Measurements from ENCODE around the gene CRTC3. TPM values are rescaled to one million over a fixed set of nuclear protein-coding genes. Genes with fewer than 3 reads are reported as not detected.

Gene CRTC3
- total and polyA plus RNA-seq, 2 of the 13 experiments (the other 11 are each of a cell fraction or from before 2014, with no cell fraction given), result 8.4 to 11.8 TPM

DNA sequence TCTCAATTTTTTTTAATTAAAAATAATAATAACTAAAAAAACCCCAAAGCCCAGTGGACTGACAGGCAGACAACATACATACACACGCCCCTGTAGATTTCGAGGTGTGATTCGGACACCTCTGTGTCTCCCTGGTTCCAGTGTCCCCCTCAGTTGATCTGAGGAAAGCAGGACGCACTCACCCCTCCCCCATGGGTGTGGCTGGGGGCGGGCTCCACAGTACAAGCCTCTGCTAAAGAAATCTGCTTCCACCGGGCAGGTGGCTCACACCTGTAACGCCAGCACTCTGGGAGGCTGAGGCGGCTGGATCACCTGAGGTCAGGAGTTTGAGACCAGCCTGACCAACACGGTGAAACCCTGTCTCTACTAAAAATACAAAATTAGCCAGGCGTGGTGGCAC is 153.6 kb downstream of the CRTC3 start (continued):
- TF ChIP-seq, protein P1, sequence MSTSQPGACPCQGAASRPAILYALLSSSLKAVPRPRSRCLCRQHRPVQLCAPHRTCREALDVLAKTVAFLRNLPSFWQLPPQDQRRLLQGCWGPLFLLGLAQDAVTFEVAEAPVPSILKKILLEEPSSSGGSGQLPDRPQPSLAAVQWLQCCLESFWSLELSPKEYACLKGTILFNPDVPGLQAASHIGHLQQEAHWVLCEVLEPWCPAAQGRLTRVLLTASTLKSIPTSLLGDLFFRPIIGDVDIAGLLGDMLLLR (CRISPR knock-in tag; IDR thresholded peaks at IDR 0.05), result no peak
- TF ChIP-seq, protein P2, sequence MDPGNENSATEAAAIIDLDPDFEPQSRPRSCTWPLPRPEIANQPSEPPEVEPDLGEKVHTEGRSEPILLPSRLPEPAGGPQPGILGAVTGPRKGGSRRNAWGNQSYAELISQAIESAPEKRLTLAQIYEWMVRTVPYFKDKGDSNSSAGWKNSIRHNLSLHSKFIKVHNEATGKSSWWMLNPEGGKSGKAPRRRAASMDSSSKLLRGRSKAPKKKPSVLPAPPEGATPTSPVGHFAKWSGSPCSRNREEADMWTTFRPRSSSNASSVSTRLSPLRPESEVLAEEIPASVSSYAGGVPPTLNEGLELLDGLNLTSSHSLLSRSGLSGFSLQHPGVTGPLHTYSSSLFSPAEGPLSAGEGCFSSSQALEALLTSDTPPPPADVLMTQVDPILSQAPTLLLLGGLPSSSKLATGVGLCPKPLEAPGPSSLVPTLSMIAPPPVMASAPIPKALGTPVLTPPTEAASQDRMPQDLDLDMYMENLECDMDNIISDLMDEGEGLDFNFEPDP (CRISPR knock-in tag; conservative IDR thresholded peaks at IDR 0.05), result no peak
- TF ChIP-seq, protein P3, sequence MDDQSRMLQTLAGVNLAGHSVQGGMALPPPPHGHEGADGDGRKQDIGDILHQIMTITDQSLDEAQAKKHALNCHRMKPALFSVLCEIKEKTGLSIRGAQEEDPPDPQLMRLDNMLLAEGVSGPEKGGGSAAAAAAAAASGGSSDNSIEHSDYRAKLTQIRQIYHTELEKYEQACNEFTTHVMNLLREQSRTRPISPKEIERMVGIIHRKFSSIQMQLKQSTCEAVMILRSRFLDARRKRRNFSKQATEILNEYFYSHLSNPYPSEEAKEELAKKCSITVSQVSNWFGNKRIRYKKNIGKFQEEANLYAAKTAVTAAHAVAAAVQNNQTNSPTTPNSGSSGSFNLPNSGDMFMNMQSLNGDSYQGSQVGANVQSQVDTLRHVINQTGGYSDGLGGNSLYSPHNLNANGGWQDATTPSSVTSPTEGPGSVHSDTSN (CRISPR knock-in tag; IDR thresholded peaks at IDR 0.05; ENCODE audit: borderline replicate concordance), result no peak
- TF ChIP-seq HNF4A (CRISPR knock-in tag; IDR thresholded peaks at IDR 0.05) (no peak), ZNF562 (CRISPR knock-in tag; IDR thresholded peaks at IDR 0.05; ENCODE audit: borderline replicate concordance) (no peak)
- TF ChIP-seq, protein P4, sequence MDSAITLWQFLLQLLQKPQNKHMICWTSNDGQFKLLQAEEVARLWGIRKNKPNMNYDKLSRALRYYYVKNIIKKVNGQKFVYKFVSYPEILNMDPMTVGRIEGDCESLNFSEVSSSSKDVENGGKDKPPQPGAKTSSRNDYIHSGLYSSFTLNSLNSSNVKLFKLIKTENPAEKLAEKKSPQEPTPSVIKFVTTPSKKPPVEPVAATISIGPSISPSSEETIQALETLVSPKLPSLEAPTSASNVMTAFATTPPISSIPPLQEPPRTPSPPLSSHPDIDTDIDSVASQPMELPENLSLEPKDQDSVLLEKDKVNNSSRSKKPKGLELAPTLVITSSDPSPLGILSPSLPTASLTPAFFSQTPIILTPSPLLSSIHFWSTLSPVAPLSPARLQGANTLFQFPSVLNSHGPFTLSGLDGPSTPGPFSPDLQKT (CRISPR knock-in tag; IDR thresholded peaks at IDR 0.05; ENCODE audit: borderline replicate concordance), result no peak

DNA sequence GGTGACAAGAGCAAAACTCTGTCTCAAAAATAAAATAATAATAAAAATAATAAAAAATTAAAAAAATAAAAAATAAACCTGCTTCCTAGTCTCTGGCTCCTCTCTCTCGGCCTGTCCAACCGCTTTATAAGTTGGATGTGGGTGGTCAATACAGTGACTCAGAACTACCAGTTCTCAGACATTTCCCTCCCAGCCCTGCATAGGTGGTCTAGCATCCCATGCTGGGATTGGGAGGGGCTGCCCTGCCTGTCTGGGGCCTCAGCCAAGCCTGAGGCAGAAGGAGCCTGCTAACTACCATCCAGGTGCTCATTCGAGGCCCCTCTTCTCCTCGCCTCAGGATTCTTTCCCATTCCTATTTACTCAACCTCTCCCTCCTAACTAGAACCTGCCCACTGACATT is 154.2 kb downstream of the CRTC3 start:
- Histone ChIP-seq H3K36me3 (replicated peaks in 1 of 2; ENCODE audit: control insufficient read depth in 1 of 2, insufficient read depth in 2 of 2, low read length in 2 of 2) (no peaks in the 10 kb centered on the region), H3K4me1 (ENCODE audit: insufficient read depth, low read length) (no peaks in the 10 kb centered on the region), H4K20me1 (ENCODE audit: insufficient read depth, low read length) (no peaks in the 10 kb centered on the region), H3K4me3 (replicated peaks in 1 of 3; ENCODE audit: insufficient read depth in 1 of 3, low read depth in 2 of 3, low read length in 3 of 3) (no peak overlapping the region), H3K9ac (ENCODE audit: insufficient read depth, low read depth, low read length) (no peak overlapping the region), H3K79me2 (ENCODE audit: insufficient read depth, low read length) (no peaks in the 10 kb centered on the region), H3K4me2 (ENCODE audit: low read depth, low read length) (no peak overlapping the region), H3K27me3 (ENCODE audit: control insufficient read depth in 1 of 2, insufficient read depth in 2 of 2, low read length in 2 of 2) (no peaks in the 10 kb centered on the region; a peak in 1 of 5 replicates), H3K27ac (ENCODE audit: extremely low read length, insufficient read depth, low read length) (no peak overlapping the region), H3K9me3 (ENCODE audit: low read length) (no peaks in the 10 kb centered on the region), H2AFZ (ENCODE audit: low read length) (no peak overlapping the region)
- CTCF ChIA-PET (ENCODE audit: low intra/inter-chr PET ratio, low total read pairs), result no interaction called here
- in situ Hi-C loops (cut with HindIII; ENCODE audit: extremely low pct_ligation_motif_present, low pct_unique_long_range_greater_than_20kb), result no loop called here
- FAIRE-seq (no peak), ATAC-seq (no peak), DNase-seq (ENCODE audit: low spot score) (no peak)
- 44% methylated on average over 4 of the region's 4 CpGs for WGBS (ENCODE audit: low lambda C conversion rate)
- intact Hi-C loops (cut with micrococcal nuclease; ENCODE audit: unreplicated experiment), result no loop called here
- POLR2A ChIA-PET, result no interaction called here
- BruUV-seq (replicated peaks), result no TSS peak
- TF ChIP-seq, protein P5, sequence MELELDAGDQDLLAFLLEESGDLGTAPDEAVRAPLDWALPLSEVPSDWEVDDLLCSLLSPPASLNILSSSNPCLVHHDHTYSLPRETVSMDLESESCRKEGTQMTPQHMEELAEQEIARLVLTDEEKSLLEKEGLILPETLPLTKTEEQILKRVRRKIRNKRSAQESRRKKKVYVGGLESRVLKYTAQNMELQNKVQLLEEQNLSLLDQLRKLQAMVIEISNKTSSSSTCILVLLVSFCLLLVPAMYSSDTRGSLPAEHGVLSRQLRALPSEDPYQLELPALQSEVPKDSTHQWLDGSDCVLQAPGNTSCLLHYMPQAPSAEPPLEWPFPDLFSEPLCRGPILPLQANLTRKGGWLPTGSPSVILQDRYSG (CRISPR knock-in tag; IDR thresholded peaks at IDR 0.05), result no peak
- TF ChIP-seq BORCS8-MEF2B (CRISPR knock-in tag; IDR thresholded peaks at IDR 0.05) (no peak), KAT7 (CRISPR knock-in tag; IDR thresholded peaks at IDR 0.05; ENCODE audit: borderline replicate concordance) (no peak), KLF6 (CRISPR knock-in tag; IDR thresholded peaks at IDR 0.05) (no peak), DNMT3B (CRISPR knock-in tag; conservative IDR thresholded peaks at IDR 0.05) (no peak)
- TF ChIP-seq, protein P6, sequence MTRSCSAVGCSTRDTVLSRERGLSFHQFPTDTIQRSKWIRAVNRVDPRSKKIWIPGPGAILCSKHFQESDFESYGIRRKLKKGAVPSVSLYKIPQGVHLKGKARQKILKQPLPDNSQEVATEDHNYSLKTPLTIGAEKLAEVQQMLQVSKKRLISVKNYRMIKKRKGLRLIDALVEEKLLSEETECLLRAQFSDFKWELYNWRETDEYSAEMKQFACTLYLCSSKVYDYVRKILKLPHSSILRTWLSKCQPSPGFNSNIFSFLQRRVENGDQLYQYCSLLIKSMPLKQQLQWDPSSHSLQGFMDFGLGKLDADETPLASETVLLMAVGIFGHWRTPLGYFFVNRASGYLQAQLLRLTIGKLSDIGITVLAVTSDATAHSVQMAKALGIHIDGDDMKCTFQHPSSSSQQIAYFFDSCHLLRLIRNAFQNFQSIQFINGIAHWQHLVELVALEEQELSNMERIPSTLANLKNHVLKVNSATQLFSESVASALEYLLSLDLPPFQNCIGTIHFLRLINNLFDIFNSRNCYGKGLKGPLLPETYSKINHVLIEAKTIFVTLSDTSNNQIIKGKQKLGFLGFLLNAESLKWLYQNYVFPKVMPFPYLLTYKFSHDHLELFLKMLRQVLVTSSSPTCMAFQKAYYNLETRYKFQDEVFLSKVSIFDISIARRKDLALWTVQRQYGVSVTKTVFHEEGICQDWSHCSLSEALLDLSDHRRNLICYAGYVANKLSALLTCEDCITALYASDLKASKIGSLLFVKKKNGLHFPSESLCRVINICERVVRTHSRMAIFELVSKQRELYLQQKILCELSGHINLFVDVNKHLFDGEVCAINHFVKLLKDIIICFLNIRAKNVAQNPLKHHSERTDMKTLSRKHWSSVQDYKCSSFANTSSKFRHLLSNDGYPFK (CRISPR knock-in tag; IDR thresholded peaks at IDR 0.05; ENCODE audit: borderline replicate concordance), result no peak
- TF ChIP-seq, protein P7, sequence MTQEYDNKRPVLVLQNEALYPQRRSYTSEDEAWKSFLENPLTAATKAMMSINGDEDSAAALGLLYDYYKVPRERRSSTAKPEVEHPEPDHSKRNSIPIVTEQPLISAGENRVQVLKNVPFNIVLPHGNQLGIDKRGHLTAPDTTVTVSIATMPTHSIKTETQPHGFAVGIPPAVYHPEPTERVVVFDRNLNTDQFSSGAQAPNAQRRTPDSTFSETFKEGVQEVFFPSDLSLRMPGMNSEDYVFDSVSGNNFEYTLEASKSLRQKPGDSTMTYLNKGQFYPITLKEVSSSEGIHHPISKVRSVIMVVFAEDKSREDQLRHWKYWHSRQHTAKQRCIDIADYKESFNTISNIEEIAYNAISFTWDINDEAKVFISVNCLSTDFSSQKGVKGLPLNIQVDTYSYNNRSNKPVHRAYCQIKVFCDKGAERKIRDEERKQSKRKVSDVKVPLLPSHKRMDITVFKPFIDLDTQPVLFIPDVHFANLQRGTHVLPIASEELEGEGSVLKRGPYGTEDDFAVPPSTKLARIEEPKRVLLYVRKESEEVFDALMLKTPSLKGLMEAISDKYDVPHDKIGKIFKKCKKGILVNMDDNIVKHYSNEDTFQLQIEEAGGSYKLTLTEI (CRISPR knock-in tag; conservative IDR thresholded peaks at IDR 0.05), result no peak
